HUDEP-2 (cell line): Measurements from ENCODE around the gene KCNK16.

Source experiments
- DNase-seq, 76 experiments: peaks; one replicate each; lab custom pipeline; 2025; ENCODE audit not compliant: unreplicated experiment in 76 of 76; lab: John Stamatoyannopoulos, UW

KCNK16 gene

DNA sequence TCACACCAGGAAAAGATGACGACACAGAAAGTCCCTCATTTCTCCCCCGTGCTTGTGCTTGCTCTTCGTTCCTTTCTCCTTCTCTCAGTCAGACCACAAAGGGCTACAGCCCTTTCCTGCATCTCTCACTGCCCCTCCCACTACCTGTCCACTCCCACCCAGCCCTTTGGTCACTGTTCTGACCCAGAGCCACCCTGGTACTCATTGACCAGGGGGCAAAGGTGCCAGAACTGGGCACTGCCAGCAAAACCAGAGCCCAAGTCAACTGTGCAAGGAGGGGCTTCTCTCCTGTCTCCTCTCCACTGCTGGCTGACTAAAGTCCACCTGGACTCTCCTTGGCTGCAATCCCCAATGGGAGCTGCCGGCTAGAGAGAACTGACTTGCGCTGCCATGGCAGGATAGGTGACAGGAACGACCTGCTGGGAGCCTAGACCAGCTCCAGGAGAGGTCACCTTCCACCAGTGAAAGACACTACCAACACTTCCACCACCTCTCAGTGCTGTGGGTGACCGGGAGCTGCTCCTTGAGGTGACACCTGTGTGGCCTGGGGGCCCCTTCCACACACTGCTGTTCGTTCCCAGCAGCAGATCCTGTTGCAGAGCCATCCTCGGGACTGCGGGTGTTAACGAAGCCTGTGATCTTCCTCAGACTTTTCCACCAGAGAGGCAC lies 41.1 kb downstream of the KCNK16 start:
- DNase-seq, result no peak

DNA sequence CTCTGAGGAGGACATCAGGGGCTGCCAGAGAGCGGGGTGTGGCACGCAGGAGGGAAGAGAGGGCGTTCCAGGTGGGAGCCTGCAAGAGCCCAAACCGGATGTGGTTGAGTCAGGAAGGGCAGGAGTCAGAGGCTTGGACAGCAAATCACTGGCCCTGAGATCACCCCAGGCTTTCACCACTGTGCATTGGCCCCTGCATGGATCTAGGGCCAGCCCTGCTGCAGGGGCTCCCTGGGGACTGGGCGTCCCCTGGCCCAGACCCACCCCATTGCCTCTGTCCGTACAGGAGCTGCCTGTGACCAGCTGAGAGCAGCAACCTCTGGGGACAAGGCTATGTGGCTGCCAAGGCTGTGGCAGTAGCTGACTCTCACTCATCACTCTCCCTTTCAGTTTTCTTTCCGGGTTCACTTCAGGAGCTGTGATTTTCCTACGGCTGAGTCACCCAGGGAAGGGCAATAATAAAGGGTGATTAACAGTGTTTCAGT lies 42.2 kb downstream of the KCNK16 start:
- no peak for DNase-seq

DNA sequence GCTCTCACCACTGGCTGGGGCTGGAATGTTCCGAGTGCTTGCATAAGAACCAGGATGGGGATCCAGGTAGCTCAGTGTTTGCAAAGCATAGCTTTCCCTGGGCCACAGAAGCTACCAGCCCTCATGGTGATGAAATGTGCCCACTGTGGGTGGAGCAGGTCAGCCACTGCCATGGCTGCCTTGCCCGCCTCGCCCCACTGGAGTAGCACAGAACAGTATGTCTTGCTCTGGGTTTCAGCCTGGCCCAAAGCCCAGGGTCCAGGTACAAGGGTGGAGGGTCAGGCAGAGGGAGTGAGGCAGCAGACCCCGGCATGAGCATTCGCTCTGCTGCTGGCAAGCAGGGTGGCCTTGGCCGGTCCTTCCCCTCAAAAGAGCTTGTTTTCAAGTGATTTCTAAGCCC lies 43.0 kb downstream of the KCNK16 start:
- no peak for DNase-seq

DNA sequence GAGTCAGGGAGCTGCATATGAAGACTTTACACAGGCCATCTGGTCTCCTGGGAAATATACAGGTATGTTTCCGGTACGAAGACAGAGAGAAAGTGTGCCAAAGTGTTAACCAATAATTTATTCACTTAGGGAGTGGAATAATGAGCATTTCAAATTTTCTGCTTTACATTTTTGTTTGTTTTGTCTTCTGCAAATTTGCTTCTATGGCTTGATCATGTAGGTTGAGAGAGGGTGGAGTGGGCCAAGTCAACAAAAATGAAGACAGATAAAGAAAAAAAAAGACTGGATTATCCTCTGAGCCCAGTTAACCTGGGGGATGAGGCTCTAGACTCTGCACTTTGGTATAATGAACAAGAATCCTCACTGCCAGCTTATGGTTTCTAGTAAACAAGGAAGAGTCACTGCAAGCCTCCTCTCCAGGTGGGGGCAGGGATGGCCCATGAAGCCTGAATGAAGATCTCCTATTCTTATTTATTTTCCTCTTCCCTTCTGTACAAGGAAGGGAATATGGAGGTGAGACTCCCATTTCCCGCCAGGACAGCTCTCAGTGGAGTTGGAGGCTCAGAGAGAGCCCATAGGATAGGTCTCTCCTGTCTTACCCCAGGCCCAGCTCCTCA lies 46.0 kb downstream of the KCNK16 start:
- DNase-seq, result no peak

DNA sequence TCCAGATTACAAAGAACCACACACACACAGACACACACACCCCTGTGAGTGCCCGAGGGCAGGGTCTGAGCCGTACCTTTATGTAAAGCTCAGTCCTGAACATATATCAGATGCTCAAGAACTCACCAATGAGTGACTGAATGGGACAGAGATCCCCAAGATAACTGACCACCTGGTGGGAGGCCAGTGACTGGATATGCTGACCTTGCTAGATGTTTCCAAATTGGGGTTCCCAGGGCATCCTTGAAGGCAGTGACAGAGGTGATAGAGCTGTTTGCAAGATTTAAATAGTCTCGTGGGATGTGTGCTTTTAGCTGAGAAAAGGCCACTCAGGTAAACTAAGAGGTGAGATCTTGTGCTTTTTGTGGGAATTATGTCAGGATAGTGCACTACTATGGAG lies 47.6 kb downstream of the KCNK16 start:
- no peak for DNase-seq

DNA sequence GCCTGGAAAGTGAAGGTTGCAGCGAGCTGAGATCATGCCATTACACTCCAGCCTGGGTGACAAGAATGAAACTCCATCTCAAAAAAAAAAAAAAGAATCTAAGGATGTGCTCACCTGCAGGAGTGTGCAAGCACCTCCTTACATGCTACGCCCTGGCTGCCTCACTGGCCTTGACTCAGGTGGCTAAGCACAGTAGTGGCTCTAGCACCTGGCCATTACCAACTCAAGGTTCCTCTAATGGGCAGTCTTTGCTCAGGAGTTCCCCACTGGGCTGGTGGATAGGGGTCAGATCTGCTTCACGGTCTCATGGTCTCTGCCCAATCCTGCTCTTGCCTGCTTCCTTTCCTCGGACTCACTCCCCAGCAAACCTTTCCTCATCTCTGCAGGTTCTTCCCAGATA lies 48.0 kb downstream of the KCNK16 start:
- no peak for DNase-seq

DNA sequence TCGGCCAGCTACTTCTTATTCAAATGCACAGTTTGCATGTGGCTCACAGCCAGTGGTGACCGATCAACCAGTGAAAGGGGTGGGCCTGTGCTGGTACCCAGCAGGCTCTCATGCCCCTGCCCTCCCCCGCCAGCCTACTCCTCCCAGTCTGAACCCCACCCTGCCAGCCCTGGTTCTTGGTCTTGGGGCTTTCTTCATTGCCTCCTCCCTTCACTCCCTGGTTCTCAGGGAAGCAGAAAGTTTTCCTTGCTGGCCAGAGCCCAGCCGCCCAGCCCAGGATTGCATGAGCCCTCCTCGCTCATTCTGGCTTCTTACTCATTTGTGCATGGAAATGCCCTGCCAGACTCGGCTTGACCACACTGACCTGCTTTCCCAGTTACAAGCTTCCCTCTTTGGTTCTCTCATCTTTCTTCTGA lies 49.1 kb downstream of the KCNK16 start:
- no peak for DNase-seq

DNA sequence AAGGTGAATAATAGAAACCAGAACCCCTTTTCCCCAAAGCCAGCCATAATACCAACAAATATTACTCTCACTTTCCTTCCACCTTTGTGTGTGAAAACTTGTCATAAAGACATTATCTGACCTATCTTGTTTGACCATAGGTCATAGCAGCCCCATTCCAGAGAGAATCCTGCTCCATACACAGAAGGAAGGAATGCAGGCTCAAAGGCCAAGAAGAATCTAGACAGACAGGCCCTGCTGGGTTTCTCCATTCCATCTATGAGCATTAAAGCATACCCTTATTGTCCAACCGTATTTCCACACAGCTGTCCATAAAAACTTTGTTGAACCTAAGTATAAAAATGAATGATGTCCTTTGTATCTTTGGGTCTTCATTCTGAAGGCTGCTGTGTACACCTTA lies 52.5 kb downstream of the KCNK16 start:
- DNase-seq, result no peak

DNA sequence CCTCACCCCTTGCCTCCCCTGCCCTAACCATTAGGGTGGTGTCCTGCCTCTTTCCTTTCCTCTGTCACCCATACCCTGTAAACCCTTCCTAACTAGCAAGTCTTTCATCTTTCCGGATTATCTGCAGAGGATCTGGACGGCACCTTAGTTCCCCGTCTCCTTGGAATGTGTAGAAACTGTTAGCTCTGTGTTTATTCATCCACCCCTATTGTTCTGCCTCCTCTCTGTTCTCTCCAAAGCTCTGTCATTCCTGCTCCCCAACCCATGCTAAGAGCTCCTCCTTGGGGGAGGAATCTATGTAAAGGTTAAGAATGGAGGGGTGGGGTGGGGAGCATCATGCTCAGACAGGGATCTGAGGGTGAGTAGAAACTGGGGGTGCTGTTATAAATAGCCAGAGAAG lies 53.8 kb downstream of the KCNK16 start:
- DNase-seq, result no peak

DNA sequence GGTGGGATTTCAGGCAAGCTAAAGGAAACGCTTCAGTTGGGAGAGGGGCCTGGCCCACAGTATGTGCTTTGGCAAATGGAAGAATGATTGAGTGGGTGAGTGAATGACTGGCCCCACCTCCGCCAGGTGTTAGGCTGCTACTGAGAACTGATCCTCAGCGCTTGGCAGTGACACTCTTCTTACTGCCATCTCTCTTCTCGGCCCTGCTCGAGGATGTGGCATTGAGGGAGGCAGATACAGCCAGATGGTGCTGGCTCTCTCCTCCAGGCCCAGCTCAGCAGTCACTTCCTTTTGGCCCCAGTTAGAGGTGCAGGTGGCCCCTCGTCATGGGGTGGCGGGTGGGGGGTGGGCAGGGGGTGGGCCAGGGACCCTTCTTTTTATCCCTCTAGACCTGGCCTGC lies 54.3 kb downstream of the KCNK16 start:
- no peak for DNase-seq

DNA sequence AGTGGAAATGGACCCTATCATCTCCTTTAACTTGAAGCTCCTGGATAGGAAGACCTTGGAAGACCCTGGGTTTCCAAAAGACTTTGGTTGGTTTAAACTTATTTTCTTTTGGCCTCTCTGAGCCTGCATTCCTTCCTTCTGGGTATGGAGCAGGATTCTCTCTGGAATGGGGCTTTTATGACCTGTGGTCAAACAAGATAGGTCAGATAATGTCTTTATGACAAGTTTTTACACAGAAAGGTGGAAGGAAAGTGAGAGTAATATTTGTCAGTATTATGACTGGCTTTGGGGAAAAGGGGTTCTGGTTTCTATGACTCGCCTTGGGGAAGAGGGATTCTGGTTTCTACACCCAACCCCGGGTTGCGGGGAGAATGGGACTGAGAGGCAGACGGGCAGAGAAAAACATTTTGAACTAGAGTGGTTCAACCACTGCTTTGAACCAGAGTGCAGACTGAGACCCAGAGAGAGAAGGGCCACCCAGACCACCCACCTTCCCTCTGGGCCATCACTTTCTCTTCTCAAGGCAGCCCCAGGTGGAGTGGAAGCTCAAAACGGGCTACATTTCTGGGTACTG lies 55.6 kb downstream of the KCNK16 start:
- DNase-seq, result no peak

DNA sequence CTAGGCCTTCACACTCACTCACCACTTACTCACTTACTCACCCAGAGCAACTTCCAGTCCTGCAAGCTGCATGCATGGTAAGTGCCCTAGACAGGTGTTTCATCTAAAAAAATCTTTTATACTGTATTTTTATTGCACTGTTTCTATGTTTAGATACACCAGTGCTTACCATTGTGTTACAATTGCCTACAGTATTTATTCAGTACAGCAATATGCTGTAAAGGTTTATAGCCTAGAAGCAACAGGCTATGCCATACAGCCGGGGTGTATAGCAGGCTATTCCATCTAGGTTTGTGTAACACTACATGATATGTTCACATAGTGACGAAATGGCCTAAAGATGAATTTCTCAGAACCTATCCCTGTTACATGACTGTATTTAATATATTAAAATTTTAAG lies 56.1 kb downstream of the KCNK16 start:
- DNase-seq, result no peak
